GM18873 (cell line): ENCODE measurements around the gene NPHP4.

Experiments
- ATAC-seq: cut with Tn5 transposase; IDR thresholded peaks from one replicate; pipeline ENCODE4 v1.9.1; 2021; ENCODE audit warnings: mild to moderate bottlenecking, moderate library complexity, moderate number of reproducible peaks; ENCODE audit not compliant: unreplicated experiment, low FRiP score

NPHP4 gene

GRCh38 chr1:5992026-5992813 lies at the start of gene NPHP4:
Gene NPHP4 (minus strand): TSS chr1:5992425. CDS start chr1:5986289, 6,136 bp downstream.
- peak; percentile 93 for ATAC-seq

- no peak for ATAC-seq
Observed at GRCh38 chr1:6041432-6042062, 49.3 kb upstream of the NPHP4 start.

DNA sequence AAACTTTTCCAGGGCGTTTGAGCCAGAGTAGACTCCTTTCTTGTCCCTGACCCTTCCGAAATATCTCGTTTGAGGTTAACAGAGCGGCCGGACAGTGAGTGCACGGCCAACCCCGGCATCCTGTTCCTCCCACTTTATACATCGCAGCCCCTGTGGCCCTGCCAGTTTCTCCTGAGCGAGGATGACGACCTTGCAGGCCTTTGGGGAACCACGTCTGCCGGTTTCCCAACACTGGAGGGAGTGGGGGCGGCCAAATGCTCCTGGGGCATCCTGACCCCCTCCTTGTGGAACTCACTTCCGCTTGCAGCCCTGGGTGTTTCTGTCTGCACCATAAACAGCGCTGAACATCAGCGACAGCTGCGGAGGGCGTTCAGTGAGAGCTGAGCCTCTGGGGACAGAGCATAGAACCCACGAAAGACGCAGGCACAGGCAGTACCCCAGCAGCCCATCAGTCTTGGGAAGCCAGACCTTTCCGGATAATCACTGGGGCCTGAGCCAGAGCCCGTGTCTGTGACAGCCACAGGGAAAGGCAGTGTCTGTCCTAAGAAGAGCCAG lies 48.7 kb upstream of the NPHP4 start:
- no peak for ATAC-seq

GRCh38 chr1:6040444-6040843 lies 48.2 kb upstream of the NPHP4 start:
- ATAC-seq, result no peak

DNA sequence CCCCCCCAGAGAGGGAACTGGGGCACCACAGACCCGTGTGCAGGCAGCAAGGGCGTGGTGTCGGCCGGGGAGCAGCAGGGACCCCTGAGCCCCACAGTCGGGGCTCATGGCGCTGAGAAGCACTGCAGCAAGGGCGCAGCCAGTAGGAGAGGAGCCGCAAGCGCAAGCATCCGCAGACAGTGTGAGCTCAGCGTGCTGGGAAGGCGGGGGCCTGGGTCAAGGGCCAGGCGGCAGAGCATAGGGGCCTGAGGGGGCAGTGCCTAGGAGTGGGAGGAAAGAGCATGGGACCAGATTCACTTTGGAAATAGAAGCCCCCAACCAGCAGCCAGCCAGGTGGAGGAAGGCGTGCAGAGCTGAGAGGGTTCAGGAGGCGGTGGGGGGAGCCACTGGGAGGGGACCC lies 46.8 kb upstream of the NPHP4 start:
- no peak for ATAC-seq

DNA sequence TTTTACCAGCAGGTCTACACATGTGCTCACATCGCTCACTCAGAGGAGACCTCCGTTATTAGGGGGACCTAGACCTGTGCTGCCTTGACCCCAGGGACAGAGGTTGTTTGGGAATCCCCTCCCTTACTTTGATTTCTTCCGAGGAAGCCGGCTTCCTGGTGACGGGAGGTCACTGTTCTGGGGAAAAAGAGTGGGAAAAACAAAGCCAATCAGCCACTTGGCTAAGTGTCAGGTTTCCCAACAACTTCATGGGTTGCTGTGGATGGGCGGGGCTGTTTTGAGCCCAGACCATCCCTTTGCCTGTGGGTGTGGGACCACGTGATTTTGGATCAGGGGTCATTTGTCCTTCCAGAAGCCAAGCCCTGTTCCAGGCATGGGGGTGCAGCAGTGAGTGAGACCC lies 46.4 kb upstream of the NPHP4 start:
- ATAC-seq, result no peak

DNA sequence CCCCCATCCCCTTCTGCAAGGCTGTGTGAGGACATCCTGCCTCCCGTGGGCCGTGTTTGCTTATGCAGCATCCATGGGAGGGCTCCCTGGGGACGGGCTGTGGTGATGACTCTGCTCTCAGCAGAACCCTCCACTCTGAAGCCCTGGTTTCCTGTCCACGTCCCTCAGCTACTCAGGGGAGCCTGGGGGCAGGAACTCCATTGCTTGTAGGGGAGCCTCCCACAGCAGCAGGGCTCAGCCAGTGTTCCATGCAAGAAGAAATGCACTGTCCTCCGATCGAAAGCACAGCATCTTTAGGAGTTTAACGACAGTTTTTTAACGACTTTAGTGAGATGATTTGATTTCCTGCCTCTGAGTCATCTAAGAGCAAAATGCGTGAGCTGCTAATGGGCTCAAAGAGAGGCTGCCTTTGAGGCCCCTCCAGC lies 45.1 kb upstream of the NPHP4 start:
- no peak for ATAC-seq

GRCh38 chr1:6035719-6036118 lies 43.5 kb upstream of the NPHP4 start:
- no peak for ATAC-seq

DNA sequence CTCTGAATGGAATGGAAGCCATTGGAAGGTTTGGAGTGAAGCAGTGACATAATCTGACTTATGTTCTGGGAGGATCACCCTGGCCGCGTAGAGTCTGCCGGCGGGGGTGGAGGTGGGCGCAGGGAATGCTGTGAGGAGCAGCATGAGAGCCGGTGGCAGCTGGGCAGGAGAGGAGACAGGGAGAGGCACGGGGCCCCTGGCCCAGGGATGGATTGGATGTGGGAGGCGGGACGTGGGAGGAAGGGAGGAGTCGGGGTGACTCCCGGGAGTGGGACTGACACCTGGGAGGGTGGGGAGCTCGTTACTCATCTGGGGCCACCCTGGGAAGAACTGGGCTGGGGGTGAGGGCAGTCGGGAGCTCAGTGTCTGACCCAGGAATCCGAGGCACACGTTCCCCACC lies 43.1 kb upstream of the NPHP4 start:
- no peak for ATAC-seq

DNA sequence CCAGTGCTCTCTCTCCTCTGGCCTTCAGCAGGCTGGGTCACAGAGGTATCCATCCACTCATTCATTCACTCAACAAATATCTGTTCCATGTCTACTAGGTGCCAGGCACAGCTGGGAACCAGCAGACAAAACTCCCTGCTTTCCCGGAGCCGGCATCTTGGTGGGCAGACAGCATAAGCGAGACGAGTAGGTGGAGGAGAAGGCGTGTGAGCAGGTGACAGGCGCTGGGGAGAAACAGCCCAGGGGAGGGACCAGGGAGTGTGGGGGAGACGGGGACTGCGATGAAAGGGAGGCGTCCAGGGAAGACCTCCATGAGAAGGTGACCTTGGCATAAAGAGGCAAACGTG lies 42.5 kb upstream of the NPHP4 start:
- ATAC-seq, result no peak

GRCh38 chr1:6033986-6034749 lies 41.9 kb upstream of the NPHP4 start:
- ATAC-seq, result no peak

DNA sequence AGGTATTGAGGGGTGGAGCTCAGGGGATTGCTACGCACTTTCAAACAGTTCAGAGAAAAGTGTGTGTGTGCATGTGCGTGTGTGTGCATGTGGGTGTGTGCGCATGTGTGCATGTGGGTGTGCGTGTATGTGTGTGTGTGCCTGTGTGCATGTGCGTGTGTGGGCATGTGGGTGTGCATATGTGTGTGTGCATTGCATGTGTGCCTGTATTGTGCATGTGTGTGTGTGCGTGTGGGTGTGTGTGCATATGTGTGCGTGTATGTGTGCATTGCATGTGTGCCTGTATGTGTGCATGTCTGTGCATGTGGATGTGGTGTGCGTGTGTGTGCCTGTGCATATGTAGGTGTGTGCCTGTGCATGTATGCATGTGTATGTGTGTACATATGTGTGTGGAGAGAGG lies 40.9 kb upstream of the NPHP4 start:
- ATAC-seq, result no peak

GRCh38 chr1:6030547-6031261 lies 38.5 kb upstream of the NPHP4 start:
- no peak for ATAC-seq

DNA sequence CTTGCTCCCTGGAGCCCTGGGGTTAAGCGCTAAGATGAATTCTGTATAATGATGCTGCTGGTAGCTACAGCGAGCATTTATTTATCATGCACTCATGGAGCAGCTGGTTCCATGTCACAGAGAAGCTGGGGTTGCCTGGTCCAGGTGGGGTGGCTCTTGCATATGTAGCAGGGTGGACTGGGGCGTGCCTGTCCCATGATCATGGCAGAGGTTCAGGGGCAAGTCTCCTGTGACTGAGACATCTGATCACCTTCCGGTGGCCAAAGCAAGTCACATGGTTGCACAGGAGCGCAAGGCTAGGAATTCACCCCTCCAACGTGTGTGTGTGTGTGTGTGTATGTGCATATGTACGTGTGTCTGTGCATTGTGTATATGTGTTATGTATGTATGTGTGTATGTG lies 37.9 kb upstream of the NPHP4 start:
- no peak for ATAC-seq

DNA sequence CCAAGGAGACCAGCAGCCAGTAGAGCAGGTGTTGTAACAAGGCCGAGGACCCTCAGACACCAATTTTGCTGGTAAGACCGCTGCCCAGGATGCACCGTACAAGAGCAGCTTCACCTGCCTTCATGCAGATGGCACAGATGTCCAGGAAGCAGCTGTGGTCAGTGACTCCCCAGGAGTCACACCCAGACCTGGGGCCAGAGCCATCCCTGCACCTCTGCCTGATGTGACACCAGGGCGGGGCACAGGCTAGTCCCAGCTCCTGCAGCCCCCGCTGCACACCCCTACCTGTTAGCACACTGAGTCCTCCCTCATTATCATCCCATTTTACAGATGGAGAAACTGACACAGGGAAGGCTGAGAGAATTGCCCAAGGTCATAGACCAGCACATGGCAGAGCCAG lies 37.1 kb upstream of the NPHP4 start:
- no peak for ATAC-seq

DNA sequence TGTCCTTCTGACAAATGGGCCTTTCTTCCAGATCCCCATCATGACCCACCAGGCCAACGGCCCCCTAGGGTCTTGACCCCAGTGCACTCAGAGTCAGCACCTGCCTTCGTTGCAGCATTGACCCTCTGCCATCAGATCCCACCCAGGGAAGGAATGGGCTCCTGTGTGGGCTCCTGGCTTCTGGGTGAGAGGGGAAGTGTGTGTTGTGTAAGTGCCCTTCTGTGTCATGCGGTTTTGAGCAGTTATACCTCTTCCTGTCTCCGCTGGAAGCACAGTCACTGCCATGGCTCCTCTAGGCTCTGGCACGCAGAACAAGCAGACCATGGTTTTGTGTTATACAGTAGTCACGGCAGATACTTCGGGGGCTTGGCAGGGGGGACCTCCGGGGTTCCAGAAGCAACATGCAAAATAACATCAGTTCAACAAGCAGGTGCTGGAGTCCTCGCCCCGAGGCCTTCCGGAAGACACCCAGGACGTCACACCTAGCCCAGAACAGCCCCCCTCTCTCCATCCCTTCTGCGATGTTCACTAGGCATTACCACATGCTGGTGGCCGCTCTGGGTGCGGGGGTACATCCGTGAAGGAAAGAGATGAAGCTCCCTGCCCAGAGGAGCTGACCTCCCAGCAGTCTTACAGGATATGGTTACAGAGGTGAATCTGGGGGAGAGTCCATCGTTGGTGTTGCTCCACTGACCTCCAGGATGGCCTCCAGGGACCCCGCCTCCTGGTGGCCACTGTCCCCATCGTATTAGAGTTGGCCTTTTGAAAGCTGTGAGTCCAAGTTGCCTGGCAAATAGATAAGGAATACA lies 36.0 kb upstream of the NPHP4 start:
- no peak for ATAC-seq

DNA sequence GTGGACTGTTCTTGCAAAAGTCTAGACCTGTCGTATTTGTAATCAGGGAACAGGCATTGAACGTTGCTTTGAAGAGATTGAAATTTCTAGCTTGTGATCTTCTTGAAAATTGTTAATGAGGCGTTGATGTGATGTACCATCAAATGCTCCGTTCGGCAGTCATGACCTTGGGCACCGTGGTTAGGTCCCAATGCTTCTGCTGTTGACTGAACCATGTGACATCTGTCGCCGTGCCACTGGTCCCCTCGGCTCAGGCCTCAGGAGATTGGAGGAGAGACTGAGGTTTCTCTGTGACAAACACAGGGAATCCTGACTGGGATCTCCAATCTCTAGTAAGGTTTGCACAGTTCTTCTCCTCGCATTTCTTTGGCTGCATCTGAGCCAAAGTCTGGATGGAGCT lies 35.4 kb upstream of the NPHP4 start:
- no peak for ATAC-seq

DNA sequence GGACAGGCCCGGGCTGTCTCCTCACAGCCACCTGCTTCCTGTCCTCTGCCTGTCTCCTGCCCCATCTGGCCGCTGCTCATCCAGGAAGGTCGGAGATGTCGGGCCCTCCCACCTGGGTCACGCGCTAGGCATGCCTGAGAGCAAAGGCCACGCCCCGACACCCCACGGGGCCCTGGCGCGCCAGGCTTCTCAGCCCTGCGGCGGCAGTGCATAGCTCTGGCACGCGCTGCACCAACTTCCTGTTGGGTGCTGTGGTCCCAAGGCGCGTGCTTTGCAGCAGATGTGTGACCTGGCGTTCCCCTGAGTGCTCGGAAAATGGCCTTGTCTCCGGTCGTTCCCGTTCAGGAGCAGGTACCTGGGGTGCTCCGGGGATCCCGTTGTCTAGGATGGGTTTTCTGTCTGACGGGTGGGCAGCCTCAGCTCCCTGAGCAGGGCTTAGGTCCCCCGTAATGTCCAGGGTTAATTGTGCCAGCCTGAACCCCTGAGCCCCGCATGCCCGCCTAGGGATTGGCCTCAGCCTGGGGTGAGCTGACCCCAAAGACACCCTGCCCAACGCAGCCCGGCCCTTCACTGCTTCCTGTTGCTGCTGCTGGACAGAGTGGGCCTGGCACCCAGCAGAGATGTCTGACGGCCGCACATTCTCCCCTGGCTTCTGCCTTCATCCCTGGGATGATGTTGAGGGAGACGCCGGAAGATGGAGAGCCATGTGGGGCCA lies 34.0 kb upstream of the NPHP4 start:
- ATAC-seq, result peak; percentile 72
